SU-DHL-6 (cell line): Measurements from ENCODE around the gene ATP2A3.

Source experiments
- H2AFZ ChIP-seq: fragments of 200-600 bp; sonication (generic); 2 replicates; pipeline ENCODE4 v1.6.1; 2014; ENCODE audit warnings: low read depth, mild to moderate bottlenecking, moderate library complexity, mixed read lengths, antibody characterized with exemption, low read length; ENCODE audit not compliant: severe bottlenecking
- H3F3A ChIP-seq: fragments of 200-600 bp; shearing (Covaris generic); 2 replicates; pipeline ENCODE4 v1.6.0; 2016; ENCODE audit warnings: antibody characterized with exemption, mild to moderate bottlenecking; ENCODE audit not compliant: insufficient read depth
- H3K27ac ChIP-seq: fragments of 200-600 bp; sonication (generic); 2 replicates; pipeline ENCODE4 v1.5.1; 2016; ENCODE audit warnings: low read depth, mild to moderate bottlenecking, low read length, moderate library complexity, mixed read lengths
- H3K27me3 ChIP-seq: fragments of 200-600 bp; sonication (generic), shearing (Covaris generic); 2 replicates; pipeline ENCODE4 v1.6.0; 2014; ENCODE audit warnings: mild to moderate bottlenecking, low read length
- H3K36me3 ChIP-seq: fragments of 200-600 bp; sonication (generic); 2 replicates; pipeline ENCODE4 v1.6.1; 2014; ENCODE audit warnings: mild to moderate bottlenecking, low read length, mixed read lengths
- H3K4me2 ChIP-seq: fragments of 300-600, 200-600 bp; shearing (Covaris generic), sonication (generic); 2 replicates; pipeline ENCODE4 v1.6.0; 2014; ENCODE audit warnings: low read length, low read depth, mild to moderate bottlenecking; ENCODE audit not compliant: poor library complexity, severe bottlenecking
- H3K4me3 ChIP-seq: fragments of 200-600 bp; sonication (generic); 2 replicates; pipeline ENCODE4 v1.5.1; 2014; ENCODE audit warnings: antibody characterized with exemption, low read length, mild to moderate bottlenecking, mixed read lengths; ENCODE audit not compliant: insufficient read depth, poor library complexity, severe bottlenecking
- H3K79me2 ChIP-seq: fragments of 200-600 bp; sonication (generic); 2 replicates; pipeline ENCODE4 v1.6.1; 2014; ENCODE audit warnings: mild to moderate bottlenecking, low read length, moderate library complexity; ENCODE audit not compliant: insufficient read depth
- H3K9ac ChIP-seq: fragments of 200-600 bp; sonication (generic); 2 replicates; pipeline ENCODE4 v1.7.0; 2014; ENCODE audit warnings: mild to moderate bottlenecking, low read length
- H3K9me2 ChIP-seq: fragments of 200-600 bp; sonication (generic); replicated peaks from 2 replicates; pipeline ENCODE4 v1.6.1; 2014; ENCODE audit warnings: low read length; ENCODE audit not compliant: insufficient read depth
- H3K9me3 ChIP-seq: fragments of 200-600 bp; sonication (generic); 2 replicates; pipeline ENCODE4 v1.6.1; 2014; ENCODE audit warnings: low read length, mixed read lengths; ENCODE audit not compliant: insufficient read depth
- H4K20me1 ChIP-seq: fragments of 200-600 bp; sonication (generic); 2 replicates; pipeline ENCODE4 v1.6.1; 2014; ENCODE audit warnings: low read depth, mild to moderate bottlenecking, antibody characterized with exemption, low read length, moderate library complexity, mixed read lengths
- CTCF ChIP-seq: fragments of 200-600 bp; sonication (generic); IDR thresholded peaks from one replicate; pipeline ENCODE4 v1.5.1; 2017; ENCODE audit warnings: antibody characterized with exemption, mild to moderate bottlenecking, low read length, moderate library complexity; ENCODE audit not compliant: insufficient read depth, poor library complexity, severe bottlenecking
- EZH2phosphoT487 ChIP-seq: fragments of 200-600 bp; sonication (generic), shearing (Covaris generic); conservative IDR thresholded peaks from 2 replicates; pipeline ENCODE4 v1.6.1; 2018; ENCODE audit warnings: mild to moderate bottlenecking, antibody characterized with exemption, low read length, moderate library complexity, mixed read lengths

ATP2A3 gene

GRCh38 chr17:3977387-3977786 is 13.2 kb upstream of the ATP2A3 start:
- no peak overlapping the region for H3K4me2 ChIP-seq
- H3K79me2 ChIP-seq, result no peaks in the 10 kb centered on the region
- no peaks in the 10 kb centered on the region for H3K36me3 ChIP-seq
- H3K9ac ChIP-seq, result no peak overlapping the region
- no peaks in the 10 kb centered on the region for H4K20me1 ChIP-seq
- H3K9me3 ChIP-seq, result no peaks in the 10 kb centered on the region
- no peaks in the 10 kb centered on the region for H3F3A ChIP-seq
- no peaks in the 10 kb centered on the region for H3K9me2 ChIP-seq
- H2AFZ ChIP-seq, result no peak overlapping the region
- TF ChIP-seq CTCF, result no peak
- H3K4me3 ChIP-seq, result no peak overlapping the region
- no peaks in the 10 kb centered on the region for H3K27me3 ChIP-seq
- no peak overlapping the region for H3K27ac ChIP-seq

- no peak for TF ChIP-seq EZH2phosphoT487
- no peak for TF ChIP-seq CTCF
- Histone ChIP-seq H4K20me1 (no peaks in the 10 kb centered on the region), H3K27me3 (no peaks in the 10 kb centered on the region), H3K9me3 (no peaks in the 10 kb centered on the region), H3K79me2 (no peaks in the 10 kb centered on the region), H3K27ac (no peak overlapping the region), H3F3A (no peaks in the 10 kb centered on the region), H3K4me3 (no peak overlapping the region), H3K4me2 (no peak overlapping the region), H3K9me2 (no peaks in the 10 kb centered on the region), H3K36me3 (no peaks in the 10 kb centered on the region), H3K9ac (no peak overlapping the region), H2AFZ (no peak overlapping the region)
These were observed 12.5 kb upstream of the ATP2A3 start for GRCh38 chr17:3976675-3977171.

GRCh38 chr17:3974980-3975379 is 10.7 kb upstream of the ATP2A3 start:
- Histone ChIP-seq H3K27me3 (no peaks in the 10 kb centered on the region), H3K79me2 (no peaks in the 10 kb centered on the region), H3K9ac (no peak overlapping the region), H4K20me1 (no peaks in the 10 kb centered on the region), H3K4me2 (no peak overlapping the region), H3K9me2 (no peaks in the 10 kb centered on the region), H3F3A (no peaks in the 10 kb centered on the region), H3K36me3 (no peaks in the 10 kb centered on the region), H3K27ac (no peak overlapping the region), H2AFZ (no peak overlapping the region), H3K9me3 (no peaks in the 10 kb centered on the region), H3K4me3 (no peak overlapping the region)
- no peak for TF ChIP-seq EZH2phosphoT487
- no peak for TF ChIP-seq CTCF
